BLaER1 (cell line): Measurements from ENCODE around the gene POTEC.
"Not testable (repeated sequence)": the region's sequence is repeated elsewhere in the genome, so short reads cannot be mapped to it uniquely, and the experiment has no call there.

Experiments used
- H3K27ac ChIP-seq: shearing (Covaris generic); formaldehyde crosslinking; 2 replicates; pipeline ENCODE4 v1.8.1; 2022
- H3K27me3 ChIP-seq: shearing (Covaris generic); formaldehyde crosslinking; 2 replicates; pipeline ENCODE4 v1.8.1; 2022
- H3K36me3 ChIP-seq: shearing (Covaris generic); formaldehyde crosslinking; 2 replicates; pipeline ENCODE4 v1.8.1; 2022
- H3K4me1 ChIP-seq: shearing (Covaris generic); formaldehyde crosslinking; 2 replicates; pipeline ENCODE4 v1.8.1; 2022
- H3K4me2 ChIP-seq: shearing (Covaris generic); formaldehyde crosslinking; 2 replicates; pipeline ENCODE4 v1.8.1; 2022
- H3K4me3 ChIP-seq: shearing (Covaris generic); formaldehyde crosslinking; 2 replicates; pipeline ENCODE4 v1.8.1; 2022
- H3K9ac ChIP-seq: shearing (Covaris generic); formaldehyde crosslinking; 2 replicates; pipeline ENCODE4 v1.8.1; 2022
- H3K9me3 ChIP-seq: shearing (Covaris generic); formaldehyde crosslinking; 2 replicates; pipeline ENCODE4 v1.8.1; 2022
- H4K20me1 ChIP-seq: shearing (Covaris generic); formaldehyde crosslinking; 2 replicates; pipeline ENCODE4 v1.8.1; 2022
- Cebpa-rat ChIP-seq: shearing (Covaris generic); IDR thresholded peaks from 2 replicates; pipeline ENCODE4 v1.8.1; 2022

The POTEC gene

GRCh38 chr18:14543446-14543964, at the start of gene POTEC:
TSS of gene POTEC (minus strand) at chr18:14543600. CDS start at chr18:14543146, 454 bp downstream.
- not testable (repeated sequence) for H3K27ac ChIP-seq, H3K9ac ChIP-seq, H3K4me3 ChIP-seq, H3K9me3 ChIP-seq, H3K27me3 ChIP-seq, H4K20me1 ChIP-seq, H3K36me3 ChIP-seq, H3K4me2 ChIP-seq, H3K4me1 ChIP-seq

DNA sequence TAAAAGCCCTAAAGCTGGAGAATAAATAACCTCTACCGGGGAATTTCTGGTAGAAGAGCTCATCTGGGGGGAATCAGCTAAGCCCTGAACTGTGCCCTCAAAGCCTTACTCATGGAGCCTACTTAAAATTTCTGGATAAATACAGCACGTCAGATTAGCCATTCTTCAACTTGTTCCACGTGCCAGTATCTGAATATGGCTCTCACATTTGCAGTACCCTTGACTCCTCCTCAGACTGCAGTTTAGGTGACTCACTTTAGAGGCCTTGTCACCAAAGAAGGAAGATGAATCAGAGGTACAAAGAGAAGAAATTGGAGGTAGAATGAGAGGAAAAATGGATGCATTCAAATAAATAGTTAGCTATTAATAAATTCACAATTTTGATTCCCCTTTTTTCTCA, 34.6 kb upstream of the POTEC start:
- Histone ChIP-seq H3K27me3 (no peaks in the 10 kb centered on the region), H3K27ac (no peak overlapping the region), H3K4me2 (no peak overlapping the region), H3K4me1 (no peaks in the 10 kb centered on the region), H3K9ac (no peak overlapping the region), H4K20me1 (no peaks in the 10 kb centered on the region), H3K9me3 (no peaks in the 10 kb centered on the region), H3K4me3 (no peak overlapping the region), H3K36me3 (no peaks in the 10 kb centered on the region)
- TF ChIP-seq Cebpa-rat = no peak

DNA sequence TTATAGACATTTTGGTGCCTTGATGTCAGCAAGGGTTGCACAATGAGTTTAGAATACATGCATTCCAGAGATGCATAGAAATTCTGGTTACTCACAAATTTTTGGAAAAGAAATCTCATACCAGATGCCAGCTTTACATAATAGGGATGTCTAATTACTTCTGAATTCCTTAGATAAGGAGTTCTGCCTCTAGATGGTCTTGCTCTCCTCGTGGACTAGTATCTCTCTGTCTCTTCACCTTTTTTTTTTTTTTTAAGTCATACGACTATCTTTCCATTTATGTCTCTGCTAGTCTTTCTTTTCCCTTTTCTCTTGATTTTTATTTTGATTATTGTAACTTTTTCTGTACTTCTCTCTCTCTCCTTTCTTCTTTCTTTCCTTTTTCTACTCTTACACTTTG, 16.1 kb upstream of the POTEC start:
- H3K4me1 ChIP-seq, H3K36me3 ChIP-seq, H3K4me2 ChIP-seq, H4K20me1 ChIP-seq, H3K9ac ChIP-seq, H3K9me3 ChIP-seq, H3K27me3 ChIP-seq, H3K27ac ChIP-seq, H3K4me3 ChIP-seq: not testable (repeated sequence)

DNA sequence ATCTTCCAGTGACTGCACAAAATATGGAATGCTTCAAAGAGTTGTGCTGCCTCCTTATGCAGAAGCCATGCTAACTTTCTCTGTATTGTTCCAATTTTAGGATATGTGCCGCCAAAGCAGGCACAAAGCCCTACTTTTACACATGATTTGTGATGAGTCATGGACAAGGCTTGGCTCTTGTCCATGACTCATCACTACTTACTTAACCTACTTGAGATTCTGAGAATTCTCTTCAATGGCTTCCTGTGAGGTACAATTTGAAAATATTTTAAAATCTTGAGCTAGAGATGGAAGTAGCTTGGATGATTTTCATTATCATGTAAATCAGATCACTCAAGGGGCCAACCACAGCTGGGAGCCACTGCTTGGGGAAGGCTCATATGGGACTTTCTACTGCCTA, 11.7 kb downstream of the POTEC start:
- not testable (repeated sequence) for H3K9ac ChIP-seq, H3K4me1 ChIP-seq, H3K36me3 ChIP-seq, H3K9me3 ChIP-seq, H3K4me2 ChIP-seq, H3K4me3 ChIP-seq, H3K27me3 ChIP-seq, H4K20me1 ChIP-seq, H3K27ac ChIP-seq

DNA sequence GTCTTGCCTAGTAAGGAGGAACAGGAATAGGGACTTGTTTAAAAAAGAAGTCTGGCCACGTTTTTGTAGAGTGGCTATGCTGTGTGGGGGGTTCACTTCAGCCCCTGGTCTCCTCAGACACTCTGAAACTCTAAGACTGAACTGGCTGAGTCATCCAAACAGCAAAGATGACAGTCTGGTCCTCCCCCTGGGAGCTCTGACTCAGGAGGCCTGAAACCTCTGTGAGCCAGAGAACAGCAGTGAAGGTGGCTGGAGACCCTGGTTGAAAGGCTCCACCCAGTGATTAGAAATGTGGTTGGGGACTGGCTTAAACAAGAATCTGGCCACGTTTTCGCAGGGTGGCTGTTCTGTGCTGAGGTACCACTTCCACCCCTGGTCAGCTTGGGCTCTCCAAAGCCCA, 32.7 kb downstream of the POTEC start:
- not testable (repeated sequence) for H3K27me3 ChIP-seq, H3K4me2 ChIP-seq, H3K4me1 ChIP-seq, H3K9ac ChIP-seq, H3K36me3 ChIP-seq, H3K4me3 ChIP-seq, H3K27ac ChIP-seq, H4K20me1 ChIP-seq, H3K9me3 ChIP-seq

DNA sequence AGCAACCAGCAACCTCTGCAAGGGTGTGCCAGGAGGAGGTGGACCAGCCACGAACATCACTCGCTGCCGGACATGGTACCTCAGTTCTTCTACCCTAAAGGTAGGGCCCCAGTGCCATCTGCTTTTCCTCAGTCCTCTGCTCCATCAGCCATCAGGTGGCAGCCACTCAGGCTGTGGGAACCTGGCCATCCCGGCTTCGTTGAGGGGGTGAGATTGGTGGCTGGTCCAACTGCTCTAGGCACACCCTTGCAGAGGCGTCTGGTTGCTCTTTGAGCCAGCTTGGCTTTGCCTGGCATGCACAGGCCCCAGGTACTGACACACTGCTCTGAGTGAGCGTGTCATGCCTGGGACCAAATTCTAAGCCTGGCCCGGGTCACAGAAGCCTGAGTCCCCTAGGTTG, 39.7 kb downstream of the POTEC start:
- not testable (repeated sequence) for H3K9me3 ChIP-seq, H3K27me3 ChIP-seq, H3K4me2 ChIP-seq, H3K9ac ChIP-seq, H4K20me1 ChIP-seq, H3K4me3 ChIP-seq, H3K27ac ChIP-seq, H3K4me1 ChIP-seq, H3K36me3 ChIP-seq

DNA sequence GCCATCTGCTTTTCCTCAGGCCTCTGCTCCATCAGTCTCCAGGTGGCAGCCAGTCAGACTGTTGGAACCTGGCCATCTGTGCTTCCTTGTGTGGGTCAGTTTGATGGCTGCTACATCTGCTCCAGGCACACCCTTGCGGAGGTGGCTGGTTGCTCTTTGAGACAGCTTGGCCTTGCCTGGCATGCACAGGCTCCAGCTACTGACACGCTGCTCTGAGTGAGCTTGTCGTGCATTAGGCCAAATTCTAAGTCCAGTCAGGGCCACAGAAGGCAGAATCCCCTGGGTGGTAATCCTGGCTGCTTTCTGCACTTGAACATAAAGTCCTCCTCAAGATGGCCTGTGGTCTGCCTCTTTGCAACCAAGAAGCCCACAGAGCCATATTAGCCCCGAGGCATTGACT, 41.5 kb downstream of the POTEC start:
- not testable (repeated sequence) for H3K9ac ChIP-seq, H3K9me3 ChIP-seq, H3K27me3 ChIP-seq, H4K20me1 ChIP-seq, H3K4me2 ChIP-seq, H3K36me3 ChIP-seq, H3K4me3 ChIP-seq, H3K4me1 ChIP-seq, H3K27ac ChIP-seq

DNA sequence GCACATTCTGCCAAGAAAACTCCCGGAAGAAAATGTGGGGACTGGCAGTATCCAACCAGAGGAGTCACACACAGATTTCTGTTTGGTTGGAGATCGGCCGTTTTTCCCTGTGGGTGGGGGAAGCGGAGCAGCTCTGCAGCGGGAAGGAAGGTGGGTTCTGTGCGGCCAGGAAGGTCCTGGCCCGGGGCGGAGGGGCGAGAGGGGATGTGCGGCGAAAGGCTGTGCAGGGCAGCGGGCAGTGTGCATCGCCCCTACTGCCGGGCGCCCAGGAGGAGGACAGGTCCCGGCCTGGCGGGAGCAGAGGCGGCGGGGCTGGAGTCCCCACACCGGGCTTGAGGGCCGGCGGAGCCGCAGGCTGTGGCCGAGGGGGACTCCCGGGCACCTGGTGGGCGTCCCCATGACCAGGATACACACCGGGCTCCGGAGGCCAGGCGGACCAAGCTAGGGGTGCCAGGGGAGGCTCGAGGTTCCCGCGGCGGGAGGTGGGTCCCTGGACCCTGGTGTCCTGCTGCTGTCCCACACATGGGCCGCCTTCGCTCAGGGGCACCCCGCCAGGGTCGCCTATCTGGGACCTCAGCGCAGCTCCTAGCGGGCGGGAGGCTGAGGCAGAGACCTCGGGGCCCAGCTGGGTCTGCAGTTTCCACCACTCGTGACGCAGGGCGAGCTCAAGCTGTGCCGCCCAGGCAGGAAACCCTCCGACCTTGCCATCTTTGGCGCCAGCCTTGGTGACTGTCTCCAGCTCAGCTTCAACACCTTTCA, 54.0 kb downstream of the POTEC start:
- not testable (repeated sequence) for H4K20me1 ChIP-seq, H3K4me2 ChIP-seq, H3K9ac ChIP-seq

DNA sequence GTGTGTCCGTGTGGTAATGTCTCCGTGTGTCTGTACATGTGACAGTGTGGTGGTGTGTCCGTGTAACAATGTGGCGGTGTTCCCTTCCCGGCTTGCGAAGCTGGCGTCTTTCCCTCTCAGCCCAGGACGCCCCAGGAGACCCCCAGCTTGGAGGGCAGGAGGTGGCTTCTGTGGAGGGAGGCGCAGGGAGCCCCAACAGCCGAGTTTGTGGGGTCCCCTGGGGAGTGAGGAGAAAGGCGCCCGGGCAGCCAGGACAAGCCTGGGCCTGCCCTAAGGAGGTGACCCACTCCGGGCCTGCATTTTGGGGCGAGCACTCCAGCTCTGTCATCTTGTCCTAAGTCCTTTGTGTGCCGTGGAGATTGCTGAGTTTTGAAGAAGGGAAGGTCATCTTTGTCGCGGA, 54.6 kb downstream of the POTEC start:
- not testable (repeated sequence) for H4K20me1 ChIP-seq, H3K4me1 ChIP-seq, H3K9ac ChIP-seq, H3K36me3 ChIP-seq, H3K4me3 ChIP-seq, H3K27me3 ChIP-seq, H3K9me3 ChIP-seq, H3K4me2 ChIP-seq, H3K27ac ChIP-seq

More for the DNA sequence above, 54.0 kb downstream of the POTEC start:
- not testable (repeated sequence) for H3K9me3 ChIP-seq, H3K4me1 ChIP-seq, H3K27me3 ChIP-seq, H3K36me3 ChIP-seq, H3K4me3 ChIP-seq, H3K27ac ChIP-seq

- H3K36me3 ChIP-seq, H3K27ac ChIP-seq, H3K4me2 ChIP-seq, H3K4me3 ChIP-seq, H3K9ac ChIP-seq, H3K27me3 ChIP-seq, H3K9me3 ChIP-seq, H4K20me1 ChIP-seq, H3K4me1 ChIP-seq: not testable (repeated sequence)
Observed at GRCh38 chr18:14486926-14487580, 56.3 kb downstream of the POTEC start.

DNA sequence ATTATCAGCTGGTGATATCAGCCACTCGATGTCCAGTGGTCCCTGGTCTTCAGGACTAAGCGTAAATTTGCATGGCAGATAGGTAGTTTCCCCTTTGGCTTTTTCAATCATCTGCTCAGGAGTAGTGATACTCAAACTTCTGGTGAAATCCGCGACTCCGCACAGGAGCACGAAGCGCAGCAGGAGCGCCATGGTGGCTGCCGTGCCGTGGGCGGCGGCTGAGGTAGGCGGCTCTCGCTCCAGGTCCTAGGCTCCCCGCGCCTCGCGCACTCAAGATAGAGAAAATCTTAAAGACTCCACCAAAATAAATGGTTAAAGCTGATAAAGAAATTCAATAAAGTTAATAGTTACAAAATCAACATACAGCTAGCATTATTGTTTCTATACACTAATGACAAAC, 64.3 kb downstream of the POTEC start:
- not testable (repeated sequence) for H4K20me1 ChIP-seq, H3K4me2 ChIP-seq, H3K9me3 ChIP-seq, H3K9ac ChIP-seq, H3K4me1 ChIP-seq, H3K4me3 ChIP-seq, H3K36me3 ChIP-seq, H3K27me3 ChIP-seq, H3K27ac ChIP-seq

GRCh38 chr18:14475520-14475919, 67.9 kb downstream of the POTEC start:
- not testable (repeated sequence) for H4K20me1 ChIP-seq, H3K27me3 ChIP-seq, H3K4me2 ChIP-seq, H3K27ac ChIP-seq, H3K4me3 ChIP-seq, H3K36me3 ChIP-seq, H3K9ac ChIP-seq, H3K9me3 ChIP-seq, H3K4me1 ChIP-seq

GRCh38 chr18:14474752-14475151, 68.6 kb downstream of the POTEC start:
- H3K9me3 ChIP-seq, H3K27ac ChIP-seq, H3K36me3 ChIP-seq, H3K9ac ChIP-seq, H3K27me3 ChIP-seq, H4K20me1 ChIP-seq, H3K4me3 ChIP-seq, H3K4me2 ChIP-seq, H3K4me1 ChIP-seq: not testable (repeated sequence)

DNA sequence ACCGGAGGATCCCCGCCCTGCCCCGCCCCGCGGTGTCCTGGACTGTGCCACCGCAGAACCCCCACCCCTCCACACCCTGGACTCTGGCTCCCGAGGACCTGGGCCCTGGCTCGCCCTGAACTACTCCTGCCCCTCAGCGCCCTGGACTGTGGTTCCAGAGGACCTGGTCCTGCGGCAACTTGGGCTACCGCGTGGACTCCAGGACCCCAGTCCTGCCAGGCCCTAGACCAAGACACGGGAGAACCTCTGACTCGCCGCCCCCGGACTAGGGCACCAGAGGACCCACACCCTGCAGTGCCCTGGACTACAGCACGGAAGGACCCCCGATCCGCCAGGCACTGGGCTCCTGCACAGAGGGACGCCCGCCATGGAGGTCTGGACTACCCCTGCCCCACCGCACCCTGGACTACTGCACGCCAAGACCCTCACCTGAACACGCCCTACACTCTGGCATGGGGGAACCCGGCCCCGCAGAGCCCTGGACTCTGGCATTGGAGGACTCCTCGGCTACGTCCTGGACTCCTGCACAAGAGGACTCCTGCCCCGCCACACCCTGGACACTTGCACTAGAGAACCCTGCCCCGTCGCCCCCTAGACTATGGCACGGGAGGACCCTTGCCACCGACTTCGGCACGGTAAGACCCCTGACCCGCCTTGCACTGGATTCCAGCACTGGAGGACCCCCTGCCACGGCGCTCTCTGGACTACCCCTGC, 69.2 kb downstream of the POTEC start:
- H3K4me1 ChIP-seq, H3K4me2 ChIP-seq, H3K27me3 ChIP-seq, H3K27ac ChIP-seq, H4K20me1 ChIP-seq, H3K4me3 ChIP-seq, H3K9ac ChIP-seq, H3K9me3 ChIP-seq, H3K36me3 ChIP-seq: not testable (repeated sequence)
